GM12873 (cell line): ENCODE measurements around the gene SLC6A11.

ENCODE experiments used
- TF ChIP-seq, protein P1 (sequence below): IDR thresholded peaks from 2 replicates; pipeline ENCODE4 v1.5.1; 2012; ENCODE audit warnings: low read depth, mild to moderate bottlenecking, moderate library complexity, low read length, control low read depth; ENCODE audit not compliant: insufficient read depth; ENCODE audit errors: missing control alignments

SLC6A11 gene

DNA sequence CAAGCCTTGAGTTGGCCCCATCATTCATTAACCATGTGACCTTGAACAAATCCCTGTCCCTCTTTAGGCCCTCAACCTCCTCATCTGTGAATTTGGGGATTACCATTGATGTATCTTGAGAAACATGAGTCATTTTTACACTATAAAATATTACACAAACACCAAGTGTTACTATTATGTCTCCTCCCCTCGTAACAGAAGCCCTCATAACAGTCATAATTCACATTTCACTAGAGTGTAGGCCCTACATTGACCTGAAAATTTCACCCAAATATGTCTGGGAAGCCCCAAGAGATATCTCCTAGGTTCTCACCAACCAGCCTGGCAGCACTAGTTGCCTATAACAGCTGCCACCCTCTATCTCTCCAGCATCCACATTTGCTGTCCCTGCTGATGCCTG is 160.7 kb downstream of the SLC6A11 start:
- TF ChIP-seq, protein P1, sequence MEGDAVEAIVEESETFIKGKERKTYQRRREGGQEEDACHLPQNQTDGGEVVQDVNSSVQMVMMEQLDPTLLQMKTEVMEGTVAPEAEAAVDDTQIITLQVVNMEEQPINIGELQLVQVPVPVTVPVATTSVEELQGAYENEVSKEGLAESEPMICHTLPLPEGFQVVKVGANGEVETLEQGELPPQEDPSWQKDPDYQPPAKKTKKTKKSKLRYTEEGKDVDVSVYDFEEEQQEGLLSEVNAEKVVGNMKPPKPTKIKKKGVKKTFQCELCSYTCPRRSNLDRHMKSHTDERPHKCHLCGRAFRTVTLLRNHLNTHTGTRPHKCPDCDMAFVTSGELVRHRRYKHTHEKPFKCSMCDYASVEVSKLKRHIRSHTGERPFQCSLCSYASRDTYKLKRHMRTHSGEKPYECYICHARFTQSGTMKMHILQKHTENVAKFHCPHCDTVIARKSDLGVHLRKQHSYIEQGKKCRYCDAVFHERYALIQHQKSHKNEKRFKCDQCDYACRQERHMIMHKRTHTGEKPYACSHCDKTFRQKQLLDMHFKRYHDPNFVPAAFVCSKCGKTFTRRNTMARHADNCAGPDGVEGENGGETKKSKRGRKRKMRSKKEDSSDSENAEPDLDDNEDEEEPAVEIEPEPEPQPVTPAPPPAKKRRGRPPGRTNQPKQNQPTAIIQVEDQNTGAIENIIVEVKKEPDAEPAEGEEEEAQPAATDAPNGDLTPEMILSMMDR: no peak

- TF ChIP-seq, protein P1: no peak
Measured at GRCh38 chr3:10977892-10978510, 162.0 kb downstream of the SLC6A11 start.

DNA sequence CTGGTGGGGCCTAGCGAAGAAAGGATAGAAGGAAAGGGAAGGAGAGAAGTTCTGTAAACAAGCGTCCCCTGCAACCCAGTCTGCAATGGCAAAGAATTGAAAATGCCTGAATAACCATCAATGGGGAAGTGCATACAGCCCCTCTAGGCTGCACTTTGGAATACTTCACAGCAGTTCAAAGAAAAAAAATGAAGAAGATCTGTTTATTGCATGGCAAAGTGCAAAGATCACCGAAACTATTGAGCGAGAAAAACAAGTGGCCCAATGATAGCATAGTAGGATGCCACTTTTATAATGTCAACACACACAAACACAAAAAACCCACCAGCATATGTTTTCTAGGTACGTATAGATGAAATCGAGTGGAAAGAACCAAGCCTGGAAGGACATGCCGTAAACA is 162.9 kb downstream of the SLC6A11 start:
- TF ChIP-seq, protein P1: no peak

- TF ChIP-seq, protein P1: no peak
Measured at GRCh38 chr3:10980312-10980711, 164.3 kb downstream of the SLC6A11 start.

- TF ChIP-seq, protein P1: no peak
Measured at GRCh38 chr3:10981031-10981430, 165.0 kb downstream of the SLC6A11 start.

GRCh38 chr3:10981961-10982360 is 165.9 kb downstream of the SLC6A11 start:
- TF ChIP-seq, protein P1: no peak

DNA sequence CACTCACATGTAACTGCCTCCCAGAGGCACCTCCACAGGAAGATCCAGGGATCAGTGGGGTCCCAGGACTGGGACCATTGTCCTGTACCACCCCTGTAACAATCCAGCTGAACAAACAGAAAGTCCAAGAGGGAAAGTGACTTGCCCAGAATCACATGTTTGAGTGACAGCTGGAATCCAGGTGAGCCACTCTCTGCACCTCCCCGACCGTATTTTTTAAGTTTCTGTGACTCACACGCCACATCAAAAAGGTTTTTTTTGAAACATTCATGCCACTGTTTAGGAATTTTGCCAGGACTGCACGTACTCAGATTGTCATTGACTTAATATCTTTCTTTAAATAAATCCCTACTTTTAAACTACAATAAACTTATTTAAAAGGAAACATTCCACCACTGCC is 166.8 kb downstream of the SLC6A11 start:
- TF ChIP-seq, protein P1: no peak
